NCI-H345 treated with DMSO at 0.1 percent for 48 hours (cell line): ENCODE measurements around the gene SLC6A16.
"Not testable (repeated sequence)": the region's sequence is repeated elsewhere in the genome, so short reads cannot be mapped to it uniquely, and the experiment has no call there.

ENCODE experiments used
- DNase-seq: peaks from one replicate; lab custom pipeline; 2025; ENCODE audit not compliant: unreplicated experiment; lab: John Stamatoyannopoulos, UW

The SLC6A16 gene

DNA sequence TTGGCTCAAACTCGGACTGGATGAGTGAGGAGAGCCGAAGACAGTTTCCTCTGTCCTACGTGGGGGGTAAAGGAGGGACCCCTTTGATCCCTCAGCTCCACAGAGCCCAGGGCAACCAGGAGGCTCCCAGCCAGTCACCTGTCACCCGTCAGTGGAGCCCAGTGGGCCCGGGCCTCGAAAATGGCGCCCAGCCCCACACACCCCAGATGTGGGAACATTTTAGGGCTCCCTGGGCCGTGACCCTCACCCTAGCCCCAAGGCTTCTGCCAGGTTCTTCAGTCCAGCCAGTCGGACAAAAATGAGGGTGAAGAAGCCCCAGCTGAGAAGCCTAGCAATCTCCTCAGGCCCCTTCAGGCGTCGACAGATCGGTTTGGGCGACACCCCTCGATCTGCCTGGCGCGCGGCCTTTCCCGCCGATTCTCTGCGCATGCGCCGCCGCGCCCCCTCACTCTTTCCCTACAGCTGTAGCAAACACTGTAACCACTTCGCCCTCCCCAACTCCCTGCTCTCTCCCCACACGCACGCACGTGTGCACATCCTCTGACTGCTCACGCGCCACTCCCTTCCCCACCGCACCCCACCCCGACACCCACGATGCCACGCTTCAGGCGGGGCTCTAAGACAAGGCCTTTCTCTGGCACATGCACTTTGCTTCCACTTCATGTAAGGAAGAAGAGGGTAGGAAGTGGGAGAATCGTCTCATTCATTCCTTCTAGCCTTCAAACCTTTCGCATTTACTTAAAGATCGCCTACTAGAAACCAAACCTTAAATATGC lies at the start of gene SLC6A16:
Gene SLC6A16 (minus strand): TSS at position 391 of the 776 bp plus-strand sequence. CDS start 13,844 bp downstream, outside the sequence.
- no peak for DNase-seq

DNA sequence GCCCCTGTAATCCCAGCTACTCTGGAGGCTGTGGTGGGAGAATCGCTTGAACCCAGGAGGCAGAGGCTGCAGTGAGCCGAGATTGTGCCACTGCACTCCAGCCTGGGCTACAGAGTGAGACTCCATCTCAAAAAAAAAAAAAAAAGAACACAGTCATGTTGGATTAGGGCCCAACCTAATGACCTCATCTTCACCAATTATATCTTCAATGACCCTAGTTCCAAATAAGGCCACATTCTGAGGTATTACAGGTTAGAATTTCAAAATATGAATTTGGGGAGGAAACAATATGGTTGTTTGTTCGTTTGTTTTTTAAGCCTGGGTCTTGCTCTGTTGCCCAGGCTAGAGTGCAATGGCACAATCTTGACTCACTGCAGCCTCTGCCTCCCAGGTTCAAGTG lies 48.2 kb upstream of the SLC6A16 start:
- DNase-seq, result not testable (repeated sequence)

DNA sequence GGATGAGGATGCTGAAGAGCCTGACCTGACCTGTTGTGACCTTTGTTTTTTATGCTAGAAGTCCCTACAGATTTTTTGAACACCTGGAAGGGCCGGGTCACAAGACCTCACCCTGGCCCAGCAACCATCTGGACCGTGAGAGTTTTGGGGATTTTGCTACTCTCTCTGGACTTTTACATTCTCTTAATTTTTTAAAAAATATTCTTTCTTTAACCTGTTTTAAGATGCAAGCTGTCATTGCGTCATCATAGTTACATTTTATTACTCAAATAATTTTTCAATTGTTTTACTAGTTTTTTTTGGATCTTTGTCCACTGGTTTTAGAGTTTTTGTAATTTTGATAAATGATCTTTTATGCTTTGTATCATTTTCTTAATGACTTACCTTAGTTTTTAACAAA lies 46.2 kb upstream of the SLC6A16 start:
- no peak for DNase-seq

DNA sequence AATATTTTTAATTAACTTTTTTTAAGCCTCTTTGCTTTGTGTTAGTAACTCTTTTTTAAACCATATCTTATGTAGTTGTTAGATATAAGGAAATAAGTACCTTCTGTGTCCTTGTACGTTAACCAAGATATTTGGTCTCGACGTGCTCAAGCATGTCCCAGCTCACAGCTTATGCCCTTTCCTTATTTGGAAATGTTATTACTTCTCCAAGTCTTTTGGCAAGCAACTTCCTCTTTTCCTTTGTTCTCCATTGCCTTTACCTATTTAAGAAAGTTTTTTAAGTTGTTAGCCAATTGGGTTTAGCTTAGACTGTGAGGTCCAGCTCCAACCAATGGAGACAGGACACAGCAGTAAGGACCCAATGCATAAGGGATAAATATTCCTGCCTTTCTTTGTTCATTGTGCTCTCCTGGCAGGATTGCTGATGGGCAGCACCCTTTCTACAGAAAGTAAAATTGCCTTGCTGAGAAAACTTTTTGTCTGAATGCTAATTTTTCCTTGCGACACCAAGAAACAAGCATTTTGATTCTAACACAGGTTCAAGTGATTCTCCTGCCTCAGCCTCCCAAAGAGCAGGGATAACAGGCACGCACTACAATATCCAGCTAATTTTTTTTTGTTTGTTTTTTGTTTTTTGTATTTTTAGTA lies 43.8 kb upstream of the SLC6A16 start:
- no peak for DNase-seq

DNA sequence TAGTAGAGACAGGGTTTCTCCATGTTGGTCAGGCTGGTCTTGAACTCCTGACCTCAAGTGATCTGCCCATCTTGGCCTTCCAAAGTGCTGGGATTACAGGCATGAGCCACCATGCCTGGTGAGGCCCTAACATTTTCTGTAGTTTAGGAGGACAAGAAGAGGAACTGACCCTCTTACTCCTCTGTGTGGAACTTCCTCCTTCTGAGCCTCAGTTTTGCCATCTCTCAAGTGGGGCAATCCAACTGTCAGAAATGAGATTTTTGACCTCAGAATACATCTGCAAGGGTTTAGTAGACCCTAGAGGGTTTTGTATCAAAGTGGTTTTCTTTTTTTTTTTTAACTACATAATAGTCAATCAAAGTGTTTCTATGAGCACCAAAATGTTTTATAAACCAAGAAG lies 41.1 kb upstream of the SLC6A16 start:
- no peak for DNase-seq

DNA sequence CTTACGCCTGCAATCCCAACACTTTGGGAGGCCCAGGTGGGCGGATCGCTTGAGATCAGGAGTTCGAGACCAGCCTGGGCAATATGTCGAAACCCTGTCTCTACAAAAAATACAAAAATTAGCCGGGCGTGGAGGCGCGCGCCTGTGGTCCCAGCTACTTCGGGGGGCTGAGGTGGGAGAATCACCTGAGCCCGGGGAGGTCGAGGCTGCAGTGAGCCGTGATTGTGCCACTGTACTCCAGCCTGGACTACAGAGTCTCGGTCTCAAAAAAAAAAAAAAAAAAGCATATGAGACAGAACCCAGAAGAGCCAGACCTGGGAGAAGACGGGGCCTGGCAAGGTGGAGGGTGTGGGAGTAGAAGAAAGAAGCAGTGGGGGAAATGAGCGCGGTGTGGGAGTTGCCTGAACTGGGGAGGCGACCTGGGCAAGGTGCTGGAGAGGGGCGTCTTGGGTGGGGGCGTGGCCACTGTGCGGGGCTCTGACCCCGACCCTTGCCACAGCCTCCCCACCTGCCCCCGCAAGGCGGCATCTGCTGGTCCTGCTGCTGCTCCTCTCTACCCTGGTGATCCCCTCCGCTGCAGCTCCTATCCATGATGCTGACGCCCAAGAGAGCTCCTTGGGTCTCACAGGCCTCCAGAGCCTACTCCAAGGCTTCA lies 39.2 kb upstream of the SLC6A16 start:
- DNase-seq, result no peak

DNA sequence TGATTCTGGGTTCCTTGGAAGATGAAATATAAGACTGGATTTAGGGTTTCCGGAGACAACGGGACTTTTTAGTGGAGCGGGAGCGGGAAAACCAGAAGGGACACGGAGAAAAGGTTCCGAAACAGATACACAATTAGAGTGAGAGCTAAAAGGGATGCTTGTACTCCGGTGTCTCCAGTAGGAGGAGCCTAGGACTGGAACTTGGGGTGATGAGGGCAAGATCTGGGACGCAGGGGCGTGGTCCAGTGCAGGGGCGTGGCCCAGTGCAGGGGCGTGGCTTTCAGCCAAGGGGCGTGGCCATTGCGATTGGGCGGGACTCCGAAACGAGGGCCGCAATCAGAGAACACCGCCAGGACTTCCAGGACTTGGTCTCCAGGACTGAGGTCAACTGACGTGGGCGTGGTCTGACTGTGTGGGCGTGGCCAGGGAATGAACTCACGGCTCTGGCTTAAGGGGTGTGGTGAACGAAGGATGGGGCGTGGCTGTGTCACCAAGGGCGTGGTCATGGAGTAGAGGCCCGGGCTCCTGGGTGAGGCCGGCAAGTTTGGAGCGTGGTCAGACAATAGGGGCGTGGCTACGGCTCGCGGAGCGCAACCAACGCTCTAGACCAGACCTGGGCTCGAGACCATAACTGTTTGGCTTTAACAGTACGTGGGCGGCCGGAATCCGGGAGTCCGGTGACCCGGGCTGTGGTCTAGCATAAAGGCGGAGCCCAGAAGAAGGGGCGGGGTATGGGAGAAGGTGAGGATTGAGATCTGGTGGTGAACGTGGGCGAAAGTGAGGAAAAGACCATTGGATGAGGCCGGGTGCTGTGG lies 38.5 kb upstream of the SLC6A16 start, which contains the start of gene DKKL1:
Gene DKKL1 (plus strand): TSS at position 610 of the 815 bp plus-strand sequence. CDS start 122 bp downstream, at position 732.
- DNase-seq, result no peak

DNA sequence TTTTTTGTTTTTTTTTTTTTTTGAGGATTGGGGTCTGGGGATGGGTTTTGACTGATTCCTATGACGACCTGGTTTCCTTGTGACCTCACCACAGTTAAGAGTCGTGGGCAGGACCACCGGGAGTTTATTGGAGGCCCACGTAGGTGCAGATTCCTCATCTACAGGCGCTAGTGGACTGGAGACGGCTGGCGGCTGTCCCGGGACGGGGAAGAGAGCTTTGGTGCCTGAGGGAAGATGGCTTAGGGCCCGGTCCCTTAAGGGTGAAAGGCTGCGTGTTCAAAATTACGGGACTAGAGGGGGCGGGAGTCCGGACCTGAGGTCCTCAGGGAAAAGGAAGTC lies 37.9 kb upstream of the SLC6A16 start:
- no peak for DNase-seq

DNA sequence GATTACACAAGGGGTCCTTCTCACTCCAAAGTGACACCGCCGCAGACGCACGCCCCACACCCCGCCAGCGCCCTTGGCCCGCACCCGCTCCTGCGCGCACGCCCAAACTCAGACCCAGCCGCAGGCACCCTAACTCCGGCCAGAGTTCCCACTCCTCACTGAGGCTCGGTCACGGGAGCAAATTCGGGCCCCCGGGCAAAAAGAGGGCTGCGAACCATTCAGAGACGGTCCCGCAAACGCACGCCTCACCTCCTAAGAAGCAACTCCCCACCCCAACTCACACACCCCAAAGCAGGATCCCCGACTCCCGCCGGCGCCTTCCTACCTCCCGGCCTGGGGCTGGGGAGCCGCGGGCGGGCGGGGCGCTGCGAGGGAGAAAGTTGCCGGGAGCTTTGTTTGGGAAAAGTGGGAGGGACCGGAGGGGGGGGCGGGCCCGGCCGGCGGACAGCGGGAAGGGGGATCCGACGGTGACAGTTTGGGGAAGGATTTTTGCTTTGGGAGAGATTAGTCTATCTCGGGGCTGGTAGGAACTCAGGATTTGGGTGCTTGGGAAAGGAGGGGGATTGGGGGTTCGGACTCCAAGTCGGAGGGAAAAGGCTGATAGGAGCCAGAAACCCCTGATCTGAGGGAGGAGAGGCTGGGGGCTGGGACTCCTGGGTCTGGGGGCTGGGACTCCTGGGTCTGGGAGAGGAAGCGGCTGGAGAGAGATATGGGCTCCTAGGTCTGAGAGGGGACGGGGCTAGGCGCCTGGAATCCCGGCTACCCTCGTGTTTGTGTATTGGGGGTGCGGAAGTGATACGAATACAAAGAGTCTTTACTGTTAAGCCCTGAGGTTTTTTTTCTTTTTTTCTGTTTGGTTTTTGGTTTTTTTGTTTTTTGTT lies 37.3 kb upstream of the SLC6A16 start, which contains the start of gene TEAD2:
Gene TEAD2 (minus strand): TSS at position 369 of the 881 bp plus-strand sequence. CDS start 2,341 bp downstream, outside the sequence.
- DNase-seq, result no peak

DNA sequence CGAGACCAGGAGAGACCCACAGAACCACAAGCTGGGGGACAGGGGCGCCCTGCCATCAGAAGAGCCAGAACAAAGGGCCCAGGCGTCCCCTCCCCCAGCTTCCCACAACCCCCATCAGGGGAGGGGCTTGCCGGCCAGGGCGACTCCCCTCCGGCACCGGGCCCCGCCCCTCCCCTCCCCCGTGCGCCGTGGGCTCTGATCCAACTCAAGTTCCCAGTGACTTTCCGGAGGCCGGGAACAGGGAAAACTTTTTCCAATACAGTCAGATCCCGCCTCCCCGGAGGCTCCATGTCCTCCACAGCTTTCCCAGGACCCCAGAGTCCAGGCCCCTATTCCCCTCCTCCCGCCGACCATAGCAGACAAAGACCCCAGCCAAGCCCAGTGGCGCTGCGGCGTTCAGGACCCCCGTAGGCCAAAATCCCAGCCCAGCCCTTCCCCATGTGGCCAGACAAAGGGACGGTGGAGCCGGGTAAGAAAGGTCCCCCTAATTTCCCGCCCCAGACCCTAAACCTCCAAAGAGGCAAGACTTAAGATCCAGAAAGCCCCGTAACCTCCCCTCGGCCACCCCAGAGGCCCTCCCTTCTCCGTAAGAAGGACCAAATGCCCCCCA lies 36.6 kb upstream of the SLC6A16 start:
- no peak for DNase-seq

DNA sequence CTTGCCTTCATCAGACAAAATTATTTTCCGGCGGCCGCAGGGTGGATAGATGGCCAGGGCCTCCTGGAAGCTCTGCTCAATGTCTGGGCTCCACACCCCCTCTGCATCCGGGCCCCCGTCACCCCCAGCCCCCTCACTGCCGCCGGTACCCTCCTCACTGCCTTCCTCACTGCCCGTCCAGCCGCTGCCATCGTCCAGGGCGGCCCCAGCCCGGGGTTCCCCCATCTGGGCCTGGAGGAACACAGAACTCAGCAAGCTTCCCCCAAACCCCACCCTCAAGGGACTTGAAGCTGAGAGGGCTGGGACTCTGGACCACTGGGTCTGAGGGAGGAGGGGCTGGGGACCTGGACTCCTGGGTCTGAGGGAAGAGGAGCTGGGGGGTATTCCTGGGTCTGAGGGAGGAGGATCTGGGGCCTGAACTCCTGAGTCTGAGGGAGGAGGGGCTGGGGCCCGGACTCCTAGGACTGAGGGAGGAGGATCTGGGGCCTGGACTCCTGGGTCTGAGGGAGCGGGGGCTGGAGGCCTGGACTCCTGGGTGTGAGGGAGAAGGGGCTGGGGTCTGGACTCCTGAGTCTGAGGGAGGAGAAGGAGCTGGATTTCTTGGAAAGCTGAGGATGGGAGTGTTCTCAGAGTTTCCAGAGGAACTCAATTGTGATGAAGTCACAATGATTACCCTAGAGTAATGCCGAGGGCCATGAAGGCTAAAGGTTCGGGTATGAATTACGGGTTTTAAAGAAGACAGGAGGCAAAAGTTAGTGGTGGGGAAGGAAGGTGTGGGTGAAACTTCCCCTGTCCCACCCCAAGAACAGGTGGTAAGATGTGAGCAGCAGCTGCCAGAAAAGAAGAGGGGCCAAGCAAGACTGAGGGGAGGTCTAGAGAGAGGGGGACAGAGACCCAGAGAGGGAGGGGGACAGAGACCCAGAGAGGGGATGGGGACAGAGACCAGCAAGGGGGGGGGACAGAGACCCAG lies 35.1 kb upstream of the SLC6A16 start:
- no peak for DNase-seq

DNA sequence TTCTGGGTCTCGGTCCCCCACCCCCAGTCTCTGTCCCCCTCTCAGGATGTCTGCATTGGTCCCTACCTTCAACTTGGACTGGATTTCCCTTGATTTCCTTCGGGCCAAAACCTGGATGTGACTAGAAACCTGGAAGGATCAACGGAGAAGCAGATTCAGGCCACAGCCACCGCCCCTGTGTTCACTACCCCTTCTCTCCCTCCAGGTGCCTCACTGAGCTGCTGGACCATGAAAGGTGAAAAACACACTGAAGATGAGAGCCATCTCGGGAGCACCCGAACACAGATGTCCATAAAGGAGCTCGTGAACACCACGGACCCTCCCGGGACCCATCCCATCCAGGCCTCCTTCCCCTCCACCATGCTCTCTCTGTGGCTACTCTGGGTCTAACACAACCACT lies 32.2 kb upstream of the SLC6A16 start:
- DNase-seq, result no peak

DNA sequence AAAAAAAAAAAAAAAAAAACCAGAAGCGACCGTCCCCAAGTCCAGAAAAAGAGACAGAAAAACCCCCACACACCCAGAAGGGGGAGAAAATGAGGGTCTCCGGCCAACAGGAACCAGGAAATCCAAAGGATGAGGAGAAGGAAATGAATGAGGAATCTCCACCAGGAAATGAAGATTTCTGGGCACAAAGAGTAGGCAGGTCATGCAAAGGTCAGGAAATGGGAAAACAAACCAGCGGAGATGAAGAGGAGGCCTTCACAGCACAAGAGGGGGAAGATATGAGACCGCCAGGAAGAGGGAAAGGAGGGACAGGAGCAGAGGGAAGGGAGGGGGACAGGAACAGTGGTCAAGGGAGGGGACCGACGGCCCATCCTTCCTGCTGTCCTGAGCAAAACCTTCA lies 31.4 kb upstream of the SLC6A16 start:
- DNase-seq, result no peak

DNA sequence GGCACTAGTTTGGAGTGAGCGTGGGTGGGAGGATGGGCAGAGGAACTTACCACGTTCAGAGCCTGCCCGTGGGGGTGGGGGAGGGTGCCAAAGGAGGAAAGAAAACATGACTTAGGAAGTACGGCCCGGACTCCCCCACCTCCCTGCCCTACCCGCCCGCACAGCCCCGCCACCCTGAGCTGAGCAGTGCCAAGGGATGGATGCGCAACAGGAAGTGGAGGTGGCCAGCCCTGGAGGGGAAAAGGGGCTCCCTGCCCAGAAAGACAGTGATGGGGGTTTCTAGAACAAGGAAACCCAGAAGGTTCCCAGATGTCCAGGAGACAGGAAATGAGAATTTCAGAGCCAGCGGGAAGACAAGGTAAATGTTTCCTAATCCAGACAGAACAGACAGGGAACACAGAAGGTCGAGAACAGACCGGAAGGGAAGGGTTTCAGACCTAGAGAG lies 30.9 kb upstream of the SLC6A16 start:
- no peak for DNase-seq

DNA sequence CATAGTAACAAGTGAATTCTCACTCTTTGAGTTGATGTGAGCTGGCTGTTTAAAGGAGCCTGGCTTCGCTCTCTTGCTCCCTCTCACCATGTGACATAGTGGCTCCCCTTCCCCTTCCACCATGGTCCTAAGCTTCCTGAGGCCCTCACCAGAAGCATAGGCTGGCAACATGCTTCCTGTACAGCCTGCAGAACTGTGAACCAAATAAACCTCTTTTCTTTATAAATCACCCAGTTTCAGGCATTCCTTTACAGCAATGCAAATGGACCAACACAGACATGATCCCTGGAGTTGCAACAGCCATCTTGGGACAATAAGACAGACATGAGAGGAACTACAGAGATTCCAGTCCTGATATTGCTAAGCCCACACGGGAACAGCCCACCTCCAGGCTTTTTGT lies 24.6 kb upstream of the SLC6A16 start:
- DNase-seq, result no peak

DNA sequence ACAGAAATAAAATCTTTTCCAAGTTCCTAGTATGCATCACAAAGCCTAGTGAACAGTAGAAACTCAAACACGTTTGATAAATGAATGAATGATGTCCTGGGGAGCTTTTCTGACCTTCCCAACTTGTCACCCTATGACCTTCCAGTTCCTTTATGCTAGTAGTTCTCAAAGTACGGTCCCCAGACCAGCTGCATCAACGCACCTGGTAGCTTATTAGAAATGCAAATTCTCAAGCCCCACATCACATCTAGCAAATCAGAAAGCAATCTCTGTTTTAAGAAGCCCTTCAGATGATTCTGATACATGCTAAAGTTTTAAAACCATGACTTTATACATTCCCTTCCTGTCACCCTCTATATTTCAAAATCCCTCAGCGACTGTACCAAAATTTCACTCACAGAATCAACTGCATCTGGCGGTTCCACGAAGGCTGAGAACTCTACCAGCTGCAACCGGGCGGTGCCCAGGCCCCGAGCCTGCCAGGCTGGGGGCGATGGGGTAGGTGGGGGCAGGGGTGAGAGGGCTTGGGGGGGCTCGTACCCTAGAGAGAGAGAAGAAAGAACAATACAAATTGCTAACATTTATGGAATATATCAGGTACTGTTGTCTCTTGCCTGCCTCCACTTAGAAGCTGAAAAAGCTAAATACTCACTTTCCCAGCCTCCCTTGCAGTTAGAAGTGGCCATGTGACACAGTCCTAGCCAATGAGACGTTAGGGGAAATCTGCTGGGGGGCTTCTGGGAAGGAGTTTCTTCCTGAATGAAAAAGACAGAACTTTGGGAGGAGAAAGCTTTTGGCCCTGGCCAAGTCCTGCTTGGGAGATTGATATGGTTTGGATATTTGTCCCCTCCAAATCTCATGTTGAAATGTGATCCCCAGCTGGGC lies 23.6 kb upstream of the SLC6A16 start:
- DNase-seq, result no peak

DNA sequence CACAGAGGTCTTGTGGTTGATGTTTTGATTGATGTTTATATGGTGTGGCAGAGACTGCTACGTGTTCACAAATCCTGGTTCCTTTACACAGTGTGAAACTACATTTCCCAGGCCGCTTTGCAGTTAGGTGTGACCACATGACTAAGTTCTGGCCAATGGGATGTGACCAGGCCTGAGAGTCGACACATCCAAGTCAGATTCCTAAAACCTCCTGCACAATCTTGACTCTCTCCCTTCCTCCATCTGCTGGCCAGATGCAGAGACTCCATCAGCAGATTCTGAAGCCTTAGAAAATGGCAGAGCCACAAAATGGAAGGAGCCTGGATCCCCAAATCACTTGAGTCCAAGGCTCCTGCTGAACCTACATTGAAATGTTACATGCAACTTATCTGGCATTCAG lies 22.8 kb upstream of the SLC6A16 start:
- DNase-seq, result no peak

DNA sequence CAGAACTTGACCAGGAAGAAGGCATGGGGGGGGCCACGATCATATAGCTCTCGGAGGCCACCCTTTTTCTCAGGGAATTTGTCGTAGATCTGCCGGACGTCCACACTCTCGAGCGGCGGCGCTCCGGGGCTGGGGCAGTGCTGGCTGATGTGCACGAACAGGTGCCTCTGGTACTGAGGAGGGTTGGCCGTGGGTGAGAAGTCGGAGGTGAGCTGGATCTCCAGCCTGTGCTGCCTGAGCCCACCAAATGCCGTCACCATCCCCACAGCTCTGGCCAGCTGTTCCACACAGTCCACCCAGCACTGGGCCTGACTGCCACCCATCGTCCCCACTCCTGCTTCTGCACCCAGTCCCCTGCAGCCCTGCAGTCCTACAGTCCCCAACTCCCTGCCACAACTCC lies 22.2 kb upstream of the SLC6A16 start:
- no peak for DNase-seq
